ENCODE results near the gene DDX24. TPM values are rescaled to one million over a fixed set of nuclear protein-coding genes. Genes with fewer than 3 reads are reported as not detected.
A peak's percentile ranks its signal among the peaks of the same experiment; 100 is the strongest.
"Not testable (repeated sequence)": the region's sequence is repeated elsewhere in the genome, so short reads cannot be mapped to it uniquely, and the experiment has no call there.

Gene DDX24
- total RNA-seq, 1 donor from 2014 or later: 63.3 TPM

DNA sequence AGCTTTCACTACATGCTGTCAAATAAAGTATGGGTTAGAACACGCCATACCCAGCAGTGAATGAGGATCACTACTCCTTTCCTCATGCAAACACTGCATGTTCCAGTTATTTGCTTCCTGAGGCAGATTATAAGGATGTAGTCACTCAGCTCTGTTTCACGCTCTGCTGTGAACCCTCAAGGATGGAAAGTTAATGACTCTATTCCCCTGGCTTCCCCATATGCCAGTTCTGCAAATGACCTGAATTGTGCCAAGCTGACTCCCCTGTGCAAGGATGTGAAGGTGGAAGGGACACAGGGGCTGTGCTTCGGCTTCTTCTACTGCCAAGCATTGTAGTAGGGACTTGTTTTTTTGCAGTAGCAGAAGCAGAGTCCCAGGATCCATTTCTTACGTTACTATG is 6.9 kb upstream of the DDX24 start:
- DNase-seq (ENCODE audit: low read depth in 2 of 2): no peak

DNA sequence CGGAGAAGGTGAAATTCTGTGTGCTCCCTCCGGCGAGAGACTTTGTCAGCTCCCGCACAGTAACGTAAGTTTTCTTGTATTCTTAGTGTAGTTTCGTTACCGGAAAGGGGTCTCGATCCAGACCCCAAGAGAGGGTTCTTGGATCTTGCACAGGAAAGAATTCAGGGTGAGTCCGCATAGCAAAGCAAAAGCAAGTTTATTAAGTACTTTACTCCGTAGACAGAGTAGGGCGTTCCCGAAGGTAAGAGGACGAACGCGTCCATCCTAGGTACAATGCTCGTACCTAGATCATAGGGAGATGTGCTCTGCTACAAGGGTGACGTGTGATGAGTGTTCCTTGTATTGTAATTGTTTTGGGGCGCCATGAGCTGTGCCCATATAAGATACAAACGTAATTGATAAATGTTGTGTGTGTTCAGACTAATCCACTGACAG is 401 bp upstream of the DDX24 start:
- DNase-seq (ENCODE audit: low read depth in 2 of 2): no peak

DNA sequence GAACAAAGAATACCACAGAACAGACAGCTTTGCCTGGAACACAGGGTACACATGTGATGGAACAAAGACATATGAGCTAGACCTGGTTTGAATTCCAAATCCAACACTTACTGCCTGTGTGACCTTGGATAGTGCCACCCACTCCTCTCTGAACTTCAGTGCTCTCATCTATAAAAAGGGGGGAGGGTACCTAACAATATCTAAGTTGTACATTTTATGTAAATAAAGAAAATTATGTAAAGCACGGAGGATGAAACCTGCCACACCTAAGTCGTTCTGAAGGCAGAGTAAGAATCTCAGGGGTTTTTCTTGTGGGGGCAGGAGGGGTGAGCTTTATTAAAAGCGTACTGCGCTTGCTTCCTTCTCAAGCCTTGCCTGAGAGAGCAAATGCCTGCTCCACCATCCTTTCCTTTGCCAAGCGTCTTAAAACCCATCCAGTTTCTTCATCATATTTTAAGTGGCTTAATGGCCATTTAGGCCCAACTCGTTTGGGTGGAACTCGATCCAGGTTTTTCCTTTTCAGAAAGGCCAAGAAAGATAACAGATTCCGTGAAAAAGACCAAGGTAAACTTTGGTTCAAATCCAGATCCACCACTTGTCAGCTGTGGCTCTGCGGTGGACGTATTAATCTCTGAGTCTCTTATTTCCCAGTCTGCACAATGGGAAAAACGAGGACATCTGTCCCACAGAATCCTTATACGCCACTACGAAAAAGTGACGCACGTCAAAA is 946 bp downstream of the DDX24 start:
- peak; percentile 21 to 64 for DNase-seq (ENCODE audit: low read depth in 2 of 2)

DNA sequence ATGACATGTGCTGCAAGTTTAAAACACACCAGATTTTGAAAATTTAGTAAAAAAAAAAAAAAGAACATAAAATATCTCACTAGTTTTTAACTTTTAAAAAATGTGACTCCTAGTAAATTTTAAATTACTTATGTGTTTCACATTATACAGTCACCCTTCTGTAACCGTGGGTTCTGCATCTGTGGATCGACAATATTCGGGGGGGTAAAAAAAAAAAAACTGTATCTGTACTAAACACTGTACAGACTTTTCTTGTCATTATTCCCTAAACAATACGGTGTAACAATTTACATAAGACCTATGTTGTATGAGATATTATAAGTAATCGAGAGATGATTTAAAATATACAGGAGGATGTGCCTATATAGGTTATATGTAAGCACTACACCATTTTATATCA is 3.2 kb downstream of the DDX24 start:
- DNase-seq (ENCODE audit: low read depth in 2 of 2): no peak

DNA sequence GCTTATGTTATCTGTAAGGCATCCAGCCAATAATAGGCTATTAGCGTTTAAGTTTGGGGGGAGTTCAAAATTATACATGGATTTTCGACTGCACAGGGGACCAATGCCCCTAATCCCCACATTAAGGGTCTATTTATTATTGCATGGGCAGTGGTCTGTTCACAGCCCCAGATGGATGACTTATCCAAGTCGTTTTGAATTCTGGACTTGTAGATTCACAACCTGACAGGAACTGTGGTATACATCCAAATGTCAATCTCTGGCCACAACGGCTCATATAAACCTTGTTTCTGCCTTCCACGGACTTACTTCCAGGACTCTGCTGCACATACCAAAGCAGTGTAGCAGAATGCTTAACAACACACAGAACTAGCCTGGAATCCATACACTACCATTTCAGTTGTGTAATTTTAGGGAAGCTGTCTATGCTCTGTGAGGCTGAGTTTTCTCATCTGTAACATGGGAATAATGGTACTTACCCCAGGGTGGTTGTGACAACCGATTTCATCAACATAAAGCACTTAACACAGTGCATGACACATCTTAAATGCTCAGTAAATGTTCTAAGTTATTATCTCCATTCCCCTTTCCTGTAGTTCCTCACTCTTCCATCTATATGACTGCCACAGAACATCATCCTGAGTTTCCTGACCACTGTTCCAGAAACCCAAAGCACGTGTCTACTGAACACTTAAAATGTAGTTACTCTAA is 3.7 kb downstream of the DDX24 start:
- DNase-seq (ENCODE audit: low read depth in 2 of 2): no peak

DNA sequence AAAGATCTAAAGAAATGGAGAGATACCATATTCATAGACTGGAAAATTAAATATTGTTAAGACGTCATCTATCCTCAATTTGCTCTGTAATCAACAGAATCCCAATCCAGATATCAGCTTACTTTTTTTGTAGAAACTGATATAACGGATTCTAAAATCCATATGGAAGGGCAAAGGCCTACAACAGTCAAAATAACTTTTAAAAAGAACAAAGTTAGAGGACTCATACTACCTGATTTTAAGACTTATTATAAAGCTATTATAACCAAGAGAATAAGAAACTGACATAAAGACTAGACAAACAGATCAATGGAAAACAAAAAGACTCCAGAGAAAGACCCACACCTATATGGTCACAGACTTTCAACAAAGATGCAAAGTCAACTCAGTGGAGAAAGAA is 6.0 kb downstream of the DDX24 start:
- no peak for DNase-seq (ENCODE audit: low read depth in 2 of 2)

DNA sequence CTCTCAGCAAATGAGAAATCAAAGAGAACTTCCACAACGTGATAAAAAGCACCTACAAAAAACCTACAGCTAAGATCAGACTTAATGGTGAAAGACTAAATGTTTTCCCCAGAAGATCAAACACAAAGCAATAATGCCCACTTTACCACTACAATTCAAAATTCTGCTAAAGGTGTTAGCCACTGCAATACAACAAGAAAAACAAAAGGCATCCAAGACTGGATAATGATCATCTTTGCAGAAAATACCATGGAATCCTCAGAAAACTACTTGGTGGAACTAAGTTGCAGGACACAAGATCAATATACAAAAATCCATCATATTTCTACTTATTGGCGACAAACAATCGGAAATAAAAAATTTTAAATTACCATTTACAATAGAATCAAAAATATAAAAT is 6.5 kb downstream of the DDX24 start:
- DNase-seq (ENCODE audit: low read depth in 2 of 2): no peak

DNA sequence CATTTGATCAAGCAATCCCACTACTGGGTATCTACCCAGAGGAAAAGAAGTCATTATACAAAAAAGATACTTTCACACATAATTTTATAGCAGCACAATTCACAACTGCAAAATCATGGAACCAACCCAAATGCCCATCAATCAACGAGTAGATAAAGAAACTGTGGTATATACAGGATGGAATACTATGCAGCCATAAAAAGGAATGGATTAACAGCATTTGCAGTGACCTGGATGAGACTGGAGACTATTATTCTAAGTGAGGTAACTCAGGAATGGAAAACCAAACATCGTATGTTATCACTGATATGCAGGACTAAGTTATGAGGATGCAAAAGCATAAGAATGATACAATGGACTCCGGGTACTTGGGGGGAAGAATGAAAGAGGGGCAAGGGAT is 8.9 kb downstream of the DDX24 start:
- not testable (repeated sequence) for DNase-seq (ENCODE audit: low read depth in 2 of 2)

DNA sequence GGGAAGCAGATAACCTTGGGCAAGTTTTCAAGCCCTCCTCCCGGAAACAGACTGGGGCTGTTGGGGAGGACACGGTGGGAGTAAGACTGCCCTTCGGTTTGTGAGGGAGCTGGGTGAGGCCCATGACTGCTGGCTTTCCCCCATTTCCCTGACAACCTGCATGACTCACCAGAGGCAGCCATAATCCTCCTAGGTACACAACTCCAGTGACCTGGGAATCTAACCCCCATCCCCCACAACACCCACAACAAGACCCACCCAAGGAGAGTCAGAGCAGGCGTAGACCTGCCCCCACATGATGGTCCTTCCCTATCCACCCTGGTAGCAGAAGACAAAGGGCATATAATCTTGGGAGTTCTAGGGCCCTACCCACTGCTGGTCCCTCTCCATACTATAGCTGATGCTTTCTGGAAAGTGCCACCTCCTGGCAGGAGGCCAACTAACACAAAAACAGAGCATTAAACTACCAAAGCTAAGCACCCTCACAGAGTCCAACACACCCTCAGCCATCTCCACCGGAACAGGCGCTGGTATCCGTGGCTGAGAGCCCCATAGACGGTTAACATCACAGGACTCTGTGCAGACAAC is 14.8 kb downstream of the DDX24 start:
- DNase-seq (ENCODE audit: low read depth in 2 of 2): peak in 1 of 2 donors; percentile 21

DNA sequence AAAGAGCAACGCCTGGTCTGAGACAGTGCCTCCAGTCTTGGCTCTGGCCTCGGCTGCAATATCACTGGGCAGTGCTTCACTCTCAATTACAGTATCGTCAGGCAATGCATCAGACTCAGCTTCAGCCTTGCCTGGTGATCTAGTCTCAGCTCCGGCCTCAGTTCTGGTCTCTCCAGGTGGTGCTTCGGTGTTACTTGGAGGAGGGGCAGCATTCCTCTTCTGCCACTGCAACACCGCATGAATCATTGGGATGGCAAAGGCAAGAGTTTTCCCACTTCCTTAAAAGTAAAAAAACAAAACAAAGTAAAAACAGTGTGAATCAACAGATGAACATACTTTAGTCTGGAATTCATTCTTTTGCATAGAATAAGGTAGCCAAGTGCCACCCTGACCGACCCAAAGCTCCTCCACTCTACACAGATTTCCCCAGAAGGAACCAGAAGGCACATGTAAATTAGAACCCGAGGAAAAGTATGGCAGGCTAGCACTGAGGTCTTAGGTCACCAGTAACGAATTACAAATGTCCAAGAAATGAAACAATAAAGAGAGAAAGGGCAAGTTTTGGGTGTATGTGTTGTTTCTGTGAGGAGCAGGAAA is 18.6 kb downstream of the DDX24 start:
- DNase-seq (ENCODE audit: low read depth in 2 of 2): peak in 1 of 2 donors; percentile 35

DNA sequence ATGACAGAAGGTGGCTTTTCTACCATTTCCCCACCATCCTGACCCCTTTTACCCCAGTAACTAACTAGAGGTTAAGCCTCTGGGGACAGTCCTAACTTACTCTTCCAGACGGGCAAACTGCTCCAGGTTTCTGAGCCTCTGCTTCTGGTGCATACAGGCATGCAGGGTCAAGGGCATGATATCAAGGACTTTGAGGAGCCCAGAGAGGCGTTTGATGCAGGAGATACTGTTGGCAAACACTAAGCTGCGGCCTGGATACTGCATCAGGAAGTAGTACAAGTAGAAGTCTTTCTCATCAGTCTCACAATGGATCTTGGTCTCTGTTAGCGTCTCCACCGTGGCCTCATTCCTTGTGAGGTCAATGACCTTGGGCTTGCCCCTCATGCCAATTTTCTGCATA is 21.0 kb downstream of the DDX24 start:
- DNase-seq (ENCODE audit: low read depth in 2 of 2): no peak

DNA sequence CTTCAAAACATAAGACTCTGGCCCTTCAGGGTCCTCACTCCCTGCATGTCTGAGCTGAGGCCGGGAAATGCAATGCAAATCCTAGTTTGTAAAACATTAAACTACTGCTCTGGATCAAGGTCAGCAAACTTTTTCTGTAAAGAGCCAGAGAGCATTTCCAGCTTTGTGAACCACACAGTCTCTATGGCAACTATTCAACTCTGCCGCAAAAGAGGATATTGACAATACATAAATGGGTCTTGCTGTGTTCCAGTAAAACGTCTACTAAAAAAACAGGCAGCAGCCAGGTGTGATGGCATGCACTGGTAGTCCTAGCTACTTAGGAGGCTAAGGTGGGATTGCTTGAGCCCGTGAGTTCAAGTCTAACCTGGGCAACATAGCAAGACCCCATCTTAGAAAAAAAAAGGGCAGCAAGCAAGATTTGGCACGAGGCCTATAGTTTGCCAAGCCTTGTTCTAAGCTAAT is 22.3 kb downstream of the DDX24 start:
- no peak for DNase-seq (ENCODE audit: low read depth in 2 of 2)

DNA sequence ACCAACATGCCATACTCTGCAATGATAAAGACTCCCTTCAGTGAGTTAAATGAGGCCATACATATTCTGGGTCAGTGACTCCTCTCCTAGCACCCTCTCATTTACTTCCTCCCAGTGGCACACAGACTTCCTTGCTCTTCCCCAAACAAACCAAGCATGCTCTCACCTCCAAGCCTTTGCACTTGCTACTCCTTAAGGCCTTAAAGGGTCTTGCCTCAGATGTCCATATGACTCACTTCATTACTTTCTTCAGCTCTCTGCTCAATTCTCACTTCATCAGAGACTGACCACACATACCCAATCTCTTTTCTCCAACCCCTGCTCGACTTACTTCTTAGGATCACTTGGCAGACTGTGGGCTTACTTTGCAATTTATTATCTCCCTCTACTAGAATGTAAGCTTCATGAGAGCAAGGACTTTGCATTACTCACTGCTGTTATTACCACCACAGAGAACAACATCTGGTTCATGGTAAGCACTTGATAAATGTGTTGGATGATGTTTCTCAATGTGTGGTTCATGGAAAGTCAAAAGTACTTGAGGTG is 22.8 kb downstream of the DDX24 start:
- DNase-seq (ENCODE audit: low read depth in 2 of 2): no peak

DNA sequence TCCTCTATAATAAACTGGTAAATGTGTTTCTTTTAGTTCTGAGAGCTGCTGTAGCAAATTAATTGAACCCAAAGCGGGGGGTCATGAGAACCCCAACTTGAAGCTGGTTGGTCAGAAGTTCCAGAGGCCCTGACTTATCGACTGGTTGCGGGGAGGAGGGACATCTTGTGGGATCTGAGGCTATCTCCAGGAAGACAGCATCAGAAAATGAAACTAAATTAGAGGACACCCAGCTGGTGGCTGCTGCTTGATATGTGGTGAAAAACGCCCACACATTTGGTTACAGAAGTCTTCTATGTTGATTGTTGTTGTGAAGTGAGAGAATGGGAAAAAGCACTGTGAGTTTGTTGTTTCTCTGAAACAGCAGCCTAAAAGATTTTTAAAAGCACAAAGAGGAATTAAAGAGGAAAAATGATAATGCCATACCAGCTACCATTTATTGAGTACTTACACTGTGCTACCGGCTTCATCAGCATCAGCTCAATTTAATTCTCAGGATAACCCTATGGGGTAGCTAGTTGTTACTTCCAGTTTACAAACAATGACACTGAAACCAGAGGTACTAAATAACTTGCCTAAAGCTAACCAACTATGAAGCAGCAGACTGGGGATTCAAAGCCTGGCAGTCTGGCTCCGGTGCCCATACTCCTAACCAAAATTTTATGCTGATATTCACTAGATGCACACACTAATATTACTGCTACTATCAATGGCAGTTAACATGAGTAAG is 24.3 kb downstream of the DDX24 start:
- no peak for DNase-seq (ENCODE audit: low read depth in 2 of 2)

DNA sequence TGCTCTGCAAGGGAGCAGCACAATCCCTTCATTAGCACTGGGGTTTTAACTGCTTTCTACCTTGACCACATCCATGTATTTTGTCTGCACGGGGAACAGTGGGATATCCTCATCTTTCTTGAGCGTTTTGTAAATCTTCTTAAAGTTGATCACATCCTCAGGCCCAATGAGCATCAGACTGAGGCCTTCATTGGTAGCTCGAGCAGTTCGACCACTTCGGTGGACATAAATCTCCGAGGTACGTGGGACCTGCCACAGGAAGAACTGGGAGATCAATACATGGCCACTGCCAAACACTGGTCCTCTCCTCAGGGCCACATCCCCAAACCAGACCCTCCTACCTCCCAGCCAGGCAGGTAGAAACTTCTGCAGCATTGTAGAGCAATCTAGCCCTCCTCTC is 26.1 kb downstream of the DDX24 start:
- DNase-seq (ENCODE audit: low read depth in 2 of 2): no peak

DNA sequence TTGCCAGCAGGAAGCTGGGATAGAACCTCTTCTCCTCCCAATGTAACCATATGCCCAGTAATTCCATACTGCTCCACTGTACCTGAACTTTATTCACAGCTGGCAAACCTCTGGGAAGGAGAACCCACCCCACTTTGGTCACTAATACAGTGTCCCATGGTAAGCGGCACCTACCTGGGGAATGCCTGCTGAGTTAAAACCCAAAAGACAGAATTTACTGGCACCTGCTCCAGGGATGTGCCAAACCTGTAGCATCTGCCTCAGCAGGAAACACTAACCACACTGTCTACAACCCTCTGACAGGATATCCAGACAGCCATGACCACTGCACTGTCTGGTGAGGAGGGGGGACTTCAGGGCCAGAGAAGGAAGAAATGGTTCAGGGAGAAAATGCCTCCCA is 26.6 kb downstream of the DDX24 start:
- no peak for DNase-seq (ENCODE audit: low read depth in 2 of 2)

DNA sequence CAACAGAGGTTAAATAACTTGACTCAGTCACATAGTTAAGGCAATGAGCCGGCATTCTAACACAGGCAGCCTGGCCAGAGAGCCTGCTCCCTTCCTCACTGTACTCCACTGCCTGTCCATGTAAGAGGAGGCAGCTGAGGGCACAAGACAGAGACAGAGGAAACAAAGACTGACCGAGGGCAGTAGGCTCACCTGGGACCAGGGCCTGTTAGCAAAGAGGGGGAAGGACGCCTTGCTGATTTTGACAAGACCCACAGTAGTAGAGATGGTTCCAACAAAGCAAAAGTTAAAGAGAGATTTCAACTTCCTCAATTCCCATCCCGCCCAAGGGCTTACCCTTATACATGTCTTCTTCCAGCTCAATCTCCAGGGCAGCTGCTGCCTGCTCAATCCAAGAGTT is 28.3 kb downstream of the DDX24 start:
- DNase-seq (ENCODE audit: low read depth in 2 of 2): no peak

DNA sequence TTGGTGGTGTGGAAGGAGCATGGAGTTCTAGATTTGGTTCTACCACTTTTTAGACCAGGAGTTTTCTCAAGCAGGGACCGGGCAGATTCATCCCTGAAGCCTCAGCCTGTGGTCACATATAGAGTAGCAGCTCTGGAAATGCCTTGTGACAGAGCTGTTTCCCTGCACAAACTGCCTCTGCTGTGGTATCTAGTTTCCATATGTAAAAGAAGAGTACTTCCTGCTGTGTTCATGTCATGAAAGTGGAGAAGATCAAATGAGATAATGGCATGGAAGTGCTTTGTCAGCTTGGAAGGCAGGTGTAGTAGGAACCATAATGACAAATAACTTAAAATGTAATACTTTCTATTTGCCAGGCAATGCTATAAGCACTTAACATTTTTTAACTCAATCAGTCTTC is 28.8 kb downstream of the DDX24 start:
- DNase-seq (ENCODE audit: low read depth in 2 of 2): no peak

DNA sequence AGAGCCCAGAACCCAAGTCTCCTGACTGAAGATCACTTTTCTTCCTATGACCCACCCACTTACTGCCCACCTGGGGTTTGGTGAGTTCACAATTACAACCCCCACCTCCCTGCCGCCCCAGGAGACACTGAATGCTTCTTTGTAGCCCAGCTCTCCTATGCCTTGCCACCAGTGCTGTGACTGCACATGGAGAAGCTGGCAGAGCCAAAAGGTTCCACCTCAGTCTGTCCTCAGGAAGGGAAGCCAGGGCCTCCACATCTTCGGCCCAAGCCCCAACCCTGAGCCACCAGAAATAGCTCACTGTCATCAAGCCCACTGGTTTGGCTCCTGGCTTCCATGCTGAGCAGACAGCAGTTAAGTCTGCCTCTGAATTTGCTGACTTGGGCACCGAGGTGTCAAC is 29.2 kb downstream of the DDX24 start:
- DNase-seq (ENCODE audit: low read depth in 2 of 2): no peak

DNA sequence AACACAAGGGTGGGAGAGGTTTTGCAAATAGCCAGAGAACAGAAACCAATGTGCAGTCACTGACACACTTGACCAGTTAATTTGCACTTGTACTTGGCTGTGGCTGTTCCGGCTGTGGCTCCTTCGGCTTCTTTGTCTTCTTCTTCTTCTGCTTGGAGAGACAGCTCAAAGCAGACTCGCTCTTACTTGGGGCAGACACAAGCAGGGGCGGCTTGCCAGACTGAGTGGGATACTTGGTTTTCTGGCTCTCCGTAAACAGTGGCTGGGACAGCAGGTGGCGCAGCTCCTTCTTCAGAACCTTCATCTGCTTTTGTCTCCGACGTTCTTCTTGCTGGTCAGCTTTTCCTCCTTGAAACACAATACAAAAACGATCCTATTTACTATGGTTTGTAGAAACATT is 29.9 kb downstream of the DDX24 start:
- DNase-seq (ENCODE audit: low read depth in 2 of 2): peak in 1 of 2 donors; percentile 46

DNA sequence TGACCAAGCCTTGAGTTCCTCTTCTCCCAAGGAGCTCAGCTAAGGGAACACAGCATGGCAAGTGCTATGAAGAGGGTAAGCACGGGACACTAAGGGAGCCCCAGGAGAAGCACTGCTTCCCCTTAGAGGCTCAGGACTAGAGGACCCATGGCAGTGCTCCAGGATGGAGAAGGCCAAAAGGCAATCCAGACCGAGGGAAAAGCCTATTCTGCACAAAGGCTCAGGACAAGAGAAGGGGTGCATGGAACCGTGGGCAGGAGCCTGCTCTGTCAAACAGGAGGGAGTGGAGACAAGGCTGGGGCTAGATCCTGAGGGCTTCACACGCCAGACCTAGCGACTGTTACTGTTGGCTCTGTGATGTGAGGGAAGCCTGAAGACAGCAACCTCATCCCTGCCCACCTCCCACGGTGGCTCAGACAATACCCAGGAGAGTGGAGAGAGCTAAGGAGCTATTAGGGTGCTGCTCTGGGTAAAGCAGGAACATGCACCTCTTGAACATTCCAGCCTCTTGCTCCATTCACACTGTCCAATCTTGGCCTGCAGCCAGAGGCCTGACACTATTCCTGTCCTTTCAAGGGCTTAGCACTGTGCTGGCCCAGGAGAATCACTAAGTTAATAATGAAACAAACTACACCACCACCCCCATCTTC is 30.6 kb downstream of the DDX24 start:
- no peak for DNase-seq (ENCODE audit: low read depth in 2 of 2)
